ENCODE measurements around the gene CUL1.

Gene CUL1

DNA sequence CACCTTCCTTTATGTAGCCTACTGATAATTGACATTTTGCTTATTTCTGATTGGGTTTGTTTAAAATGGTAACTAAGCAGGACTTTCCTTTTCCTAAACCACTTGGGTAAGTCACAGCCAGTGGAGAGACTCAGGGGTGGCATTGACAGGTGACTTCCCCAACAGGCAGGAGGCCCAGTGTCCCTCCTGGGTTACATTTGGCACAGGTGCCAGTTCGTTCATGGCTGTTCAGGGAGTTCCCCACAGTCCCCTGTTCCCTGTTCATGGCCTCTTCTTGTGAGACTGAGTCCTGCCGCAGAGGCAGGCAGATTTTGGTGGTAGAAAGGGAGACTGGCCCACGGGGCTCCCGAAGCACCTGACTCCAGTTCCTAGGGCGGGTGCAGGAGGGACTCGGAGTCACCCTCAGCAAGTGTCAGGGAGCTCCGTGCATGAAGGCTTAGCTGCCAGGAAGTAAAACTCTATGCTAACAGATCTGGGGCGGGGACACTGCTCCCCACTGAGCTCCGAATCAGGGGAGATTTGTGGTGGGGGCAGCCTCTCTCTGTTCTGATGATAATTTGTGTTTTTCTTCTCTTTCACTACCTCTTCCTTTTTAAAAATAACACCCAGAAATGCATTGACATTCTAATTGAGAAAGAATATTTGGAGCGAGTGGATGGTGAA lies 101.3 kb downstream of the CUL1 start:
- H3K4me3 ChIP-seq (replicated peaks in 1 of 2; ENCODE audit: low read depth in 2 of 2, low read length in 2 of 2) = no peak overlapping the region
- TF ChIP-seq, protein P1, sequence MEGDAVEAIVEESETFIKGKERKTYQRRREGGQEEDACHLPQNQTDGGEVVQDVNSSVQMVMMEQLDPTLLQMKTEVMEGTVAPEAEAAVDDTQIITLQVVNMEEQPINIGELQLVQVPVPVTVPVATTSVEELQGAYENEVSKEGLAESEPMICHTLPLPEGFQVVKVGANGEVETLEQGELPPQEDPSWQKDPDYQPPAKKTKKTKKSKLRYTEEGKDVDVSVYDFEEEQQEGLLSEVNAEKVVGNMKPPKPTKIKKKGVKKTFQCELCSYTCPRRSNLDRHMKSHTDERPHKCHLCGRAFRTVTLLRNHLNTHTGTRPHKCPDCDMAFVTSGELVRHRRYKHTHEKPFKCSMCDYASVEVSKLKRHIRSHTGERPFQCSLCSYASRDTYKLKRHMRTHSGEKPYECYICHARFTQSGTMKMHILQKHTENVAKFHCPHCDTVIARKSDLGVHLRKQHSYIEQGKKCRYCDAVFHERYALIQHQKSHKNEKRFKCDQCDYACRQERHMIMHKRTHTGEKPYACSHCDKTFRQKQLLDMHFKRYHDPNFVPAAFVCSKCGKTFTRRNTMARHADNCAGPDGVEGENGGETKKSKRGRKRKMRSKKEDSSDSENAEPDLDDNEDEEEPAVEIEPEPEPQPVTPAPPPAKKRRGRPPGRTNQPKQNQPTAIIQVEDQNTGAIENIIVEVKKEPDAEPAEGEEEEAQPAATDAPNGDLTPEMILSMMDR (IDR thresholded peaks at IDR 0.05; ENCODE audit: low read depth, low read length) = no peak
- no peak for DNase-seq (ENCODE audit: low read depth in 2 of 2)

DNA sequence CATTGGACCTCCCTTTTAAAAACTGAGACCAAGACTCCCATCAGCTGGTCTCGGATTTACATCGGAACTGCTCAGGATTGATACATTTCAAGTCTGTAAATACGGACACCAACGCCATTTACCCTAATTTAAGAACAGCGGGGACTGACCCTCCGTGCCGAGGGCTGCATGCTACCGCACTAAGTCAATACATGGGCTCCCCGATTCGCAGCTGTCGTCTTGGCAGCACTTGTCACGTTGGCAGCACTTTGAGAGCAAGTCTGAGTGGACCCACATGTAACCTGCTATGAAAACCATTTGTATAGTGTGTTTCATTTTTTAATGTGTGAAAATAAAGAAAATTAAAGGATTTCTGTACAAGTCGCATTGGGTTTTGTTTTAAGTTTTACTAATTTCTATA lies 102.0 kb downstream of the CUL1 start:
- no peak for DNase-seq (ENCODE audit: low read depth in 2 of 2)
- TF ChIP-seq, protein P1 (IDR thresholded peaks at IDR 0.05; ENCODE audit: low read depth, low read length) = no peak
- no peak overlapping the region for H3K4me3 ChIP-seq (replicated peaks in 1 of 2; ENCODE audit: low read depth in 2 of 2, low read length in 2 of 2)

DNA sequence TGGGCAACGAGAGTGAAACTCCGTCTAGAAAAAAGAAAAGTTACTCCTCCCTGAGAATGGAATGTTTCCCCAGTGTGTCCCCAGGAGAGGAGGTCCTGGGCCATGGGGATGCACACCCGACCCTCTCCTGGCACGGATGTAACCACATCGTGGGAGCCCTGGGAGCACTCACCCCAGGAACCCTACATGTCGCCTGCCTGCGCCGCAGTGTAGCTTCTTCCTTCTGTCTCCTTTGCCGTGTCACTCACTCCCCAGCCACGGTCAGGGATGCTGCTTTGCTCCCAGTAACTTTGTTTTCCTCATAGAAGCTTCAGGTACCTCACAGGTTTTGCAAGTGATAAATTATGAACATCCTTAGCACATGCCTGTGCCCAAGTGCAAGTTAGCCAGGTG lies 103.4 kb downstream of the CUL1 start:
- TF ChIP-seq, protein P1 (IDR thresholded peaks at IDR 0.05; ENCODE audit: low read depth, low read length) = no peak
- no peak for DNase-seq (ENCODE audit: low read depth in 2 of 2)
- no peak overlapping the region for H3K4me3 ChIP-seq (replicated peaks in 1 of 2; ENCODE audit: low read depth in 2 of 2, low read length in 2 of 2)

DNA sequence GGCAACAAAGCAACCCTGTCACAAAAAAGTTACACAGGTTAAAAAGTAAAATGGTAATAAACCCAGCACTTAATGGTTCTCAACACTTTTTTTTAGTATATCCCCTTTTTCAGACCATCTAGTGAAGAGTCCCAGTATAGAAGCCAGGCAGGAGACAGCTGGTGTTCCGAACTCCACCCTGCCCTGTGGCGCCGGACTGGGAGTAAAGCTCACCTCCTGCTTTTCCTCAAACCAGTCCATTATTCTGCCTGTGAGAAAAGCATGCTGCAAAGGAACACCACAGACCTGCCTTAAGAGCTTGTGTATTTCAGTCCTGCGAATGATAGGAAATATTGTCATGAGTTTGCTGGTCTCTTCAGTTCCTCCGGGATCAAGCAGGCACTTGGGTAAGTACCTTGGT lies 104.4 kb downstream of the CUL1 start:
- TF ChIP-seq, protein P1 (IDR thresholded peaks at IDR 0.05; ENCODE audit: low read depth, low read length) = no peak
- DNase-seq (ENCODE audit: low read depth in 2 of 2) = no peak
- H3K4me3 ChIP-seq (replicated peaks in 1 of 2; ENCODE audit: low read depth in 2 of 2, low read length in 2 of 2) = no peak overlapping the region

DNA sequence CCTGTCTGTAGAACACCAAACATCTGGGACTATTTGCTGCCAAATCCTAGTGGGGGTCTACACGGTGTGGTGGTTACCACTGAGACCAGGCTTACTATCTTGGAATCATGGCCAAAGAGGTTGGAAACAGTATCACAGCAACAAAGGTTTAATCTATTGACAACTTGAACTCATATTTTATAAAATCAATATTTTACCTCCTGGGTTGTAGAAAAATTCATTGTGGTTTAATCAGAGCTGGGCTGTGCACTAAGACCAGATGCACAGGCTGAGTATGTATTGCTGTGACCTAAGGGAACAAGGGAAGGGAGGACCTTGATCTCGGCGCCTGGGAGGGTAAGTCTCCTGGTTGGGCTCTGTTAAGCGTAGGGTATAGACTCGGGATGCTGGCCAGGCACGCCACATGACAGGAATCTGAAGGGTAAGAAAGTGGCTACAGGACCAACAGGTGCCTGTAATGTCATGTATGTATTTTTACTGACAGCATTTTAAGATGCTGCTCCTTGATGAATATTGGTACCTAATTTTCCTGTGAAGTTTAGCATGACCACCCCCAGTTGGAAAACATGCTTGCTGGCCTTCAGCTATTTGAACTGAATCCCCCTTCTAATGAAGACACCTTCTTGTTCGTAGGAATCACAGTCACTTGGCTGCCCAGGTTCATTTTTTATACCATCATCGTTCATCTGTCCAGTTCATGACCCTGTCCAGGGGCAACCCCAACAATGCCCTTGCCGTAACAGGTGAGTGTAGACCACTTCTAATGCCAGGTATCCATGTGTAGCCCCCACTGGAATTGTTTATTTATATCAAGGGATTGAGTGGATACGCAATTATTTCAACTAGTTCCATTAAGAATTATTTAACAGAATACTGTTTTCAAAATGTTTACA lies 105.9 kb downstream of the CUL1 start:
- no peak for DNase-seq (ENCODE audit: low read depth in 2 of 2)
- TF ChIP-seq, protein P1 (IDR thresholded peaks at IDR 0.05; ENCODE audit: low read depth, low read length) = no peak

DNA sequence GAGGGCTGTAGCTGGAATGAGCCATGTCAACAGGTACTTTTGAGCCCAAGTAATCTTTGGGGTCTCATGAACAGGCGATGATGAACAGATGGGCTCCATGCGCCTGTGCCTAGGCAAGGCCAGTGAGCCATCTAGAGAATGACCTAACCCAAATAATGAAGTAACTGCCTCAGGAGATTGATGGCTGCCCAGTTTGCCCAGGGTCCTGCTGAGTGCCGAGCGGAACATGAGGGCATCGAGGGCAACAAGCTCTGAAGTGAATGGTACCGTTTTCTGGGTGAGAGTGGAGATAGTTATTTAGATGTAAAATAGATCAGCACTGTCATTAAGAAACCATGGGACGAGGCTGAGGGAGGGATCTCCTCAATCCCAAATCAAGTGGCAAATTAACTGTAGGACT lies 107.5 kb downstream of the CUL1 start:
- TF ChIP-seq, protein P1 (IDR thresholded peaks at IDR 0.05; ENCODE audit: low read depth, low read length) = no peak

More for the DNA sequence above, 105.9 kb downstream of the CUL1 start:
- no peak overlapping the region for H3K4me3 ChIP-seq (replicated peaks in 1 of 2; ENCODE audit: low read depth in 2 of 2, low read length in 2 of 2)

More for the DNA sequence above, 107.5 kb downstream of the CUL1 start:
- DNase-seq (ENCODE audit: low read depth in 2 of 2) = no peak
- H3K4me3 ChIP-seq (replicated peaks in 1 of 2; ENCODE audit: low read depth in 2 of 2, low read length in 2 of 2) = no peak overlapping the region

Data from cardiac fibroblast (primary cell).